Measurements from ENCODE around the gene KRTAP10-4. TPM values are rescaled to one million over a fixed set of nuclear protein-coding genes. Genes with fewer than 3 reads are reported as not detected.

Gene KRTAP10-4
- total and polyA plus RNA-seq, 9 donors, result not detected

- H3K4me3 ChIP-seq, result no peak overlapping the region
- TF ChIP-seq CTCF (IDR thresholded peaks at IDR 0.05) (no peak), EP300 (IDR thresholded peaks at IDR 0.05) (no peak), POLR2A (IDR thresholded peaks at IDR 0.05) (no peak)
- H3K27ac ChIP-seq, result no peak overlapping the region
- intact Hi-C loops (cut with DNase I), result no loop called here
- 76 to 83% (median 81%) methylated on average over 20 of the region's 20 CpGs for WGBS, 3 donors
- no peaks in the 10 kb centered on the region for H3K27me3 ChIP-seq
- H3K4me1 ChIP-seq (ENCODE audit: insufficient read depth), result no peaks in the 10 kb centered on the region
- no peak for DNase-seq
- H3K36me3 ChIP-seq, result no peaks in the 10 kb centered on the region
- no peaks in the 10 kb centered on the region for H3K9me3 ChIP-seq
Observed at GRCh38 chr21:44614161-44614631, 40.7 kb downstream of the KRTAP10-4 start.

- intact Hi-C loops (cut with DNase I), result no loop called here
- H3K4me3 ChIP-seq, result no peak overlapping the region
- WGBS, 3 donors, result 84 to 89% (median 88%) methylated on average over 28 of the region's 28 CpGs
Observed at GRCh38 chr21:44614961-44615391, 41.4 kb downstream of the KRTAP10-4 start.

DNA sequence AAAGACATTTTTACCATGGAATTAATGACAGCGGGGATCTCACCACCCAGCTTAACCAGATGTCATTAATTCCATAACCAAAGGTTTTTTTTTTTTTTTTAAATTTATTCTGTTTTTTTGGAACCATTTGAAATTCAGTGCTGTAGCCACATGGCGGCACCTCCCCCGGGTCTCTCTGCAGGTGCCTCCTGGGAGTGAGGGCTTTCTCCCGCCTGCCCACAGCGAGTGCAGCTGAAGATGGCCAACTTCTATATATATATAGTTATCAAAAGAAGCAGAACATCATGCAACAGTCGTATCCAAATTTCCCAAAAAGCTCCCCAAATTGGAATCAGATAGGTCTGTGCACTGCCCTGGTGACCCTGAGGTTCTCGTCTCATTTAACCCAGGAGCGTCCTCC, 41.9 kb downstream of the KRTAP10-4 start:
- DNase-seq, result no peak
- 62 to 73% (median 69%) methylated on average over 8 of the region's 8 CpGs for WGBS, 3 donors
- Histone ChIP-seq H3K27me3 (no peaks in the 10 kb centered on the region), H3K27ac (no peak overlapping the region), H3K36me3 (no peaks in the 10 kb centered on the region), H3K4me1 (ENCODE audit: insufficient read depth) (no peaks in the 10 kb centered on the region), H3K4me3 (no peak overlapping the region), H3K9me3 (no peaks in the 10 kb centered on the region)
- intact Hi-C loops (cut with DNase I), result no loop called here
- TF ChIP-seq CTCF (IDR thresholded peaks at IDR 0.05), result no peak
- no peak for TF ChIP-seq EP300 (IDR thresholded peaks at IDR 0.05)
- TF ChIP-seq POLR2A (IDR thresholded peaks at IDR 0.05), result no peak

More at GRCh38 chr21:44614961-44615391, 41.4 kb downstream of the KRTAP10-4 start:
- Histone ChIP-seq H3K27me3 (no peaks in the 10 kb centered on the region), H3K27ac (no peak overlapping the region), H3K4me1 (ENCODE audit: insufficient read depth) (no peaks in the 10 kb centered on the region), H3K36me3 (no peaks in the 10 kb centered on the region), H3K9me3 (no peaks in the 10 kb centered on the region)
- no peak for TF ChIP-seq POLR2A (IDR thresholded peaks at IDR 0.05)
- TF ChIP-seq CTCF (IDR thresholded peaks at IDR 0.05), result no peak
- no peak for TF ChIP-seq EP300 (IDR thresholded peaks at IDR 0.05)
- no peak for DNase-seq

DNA sequence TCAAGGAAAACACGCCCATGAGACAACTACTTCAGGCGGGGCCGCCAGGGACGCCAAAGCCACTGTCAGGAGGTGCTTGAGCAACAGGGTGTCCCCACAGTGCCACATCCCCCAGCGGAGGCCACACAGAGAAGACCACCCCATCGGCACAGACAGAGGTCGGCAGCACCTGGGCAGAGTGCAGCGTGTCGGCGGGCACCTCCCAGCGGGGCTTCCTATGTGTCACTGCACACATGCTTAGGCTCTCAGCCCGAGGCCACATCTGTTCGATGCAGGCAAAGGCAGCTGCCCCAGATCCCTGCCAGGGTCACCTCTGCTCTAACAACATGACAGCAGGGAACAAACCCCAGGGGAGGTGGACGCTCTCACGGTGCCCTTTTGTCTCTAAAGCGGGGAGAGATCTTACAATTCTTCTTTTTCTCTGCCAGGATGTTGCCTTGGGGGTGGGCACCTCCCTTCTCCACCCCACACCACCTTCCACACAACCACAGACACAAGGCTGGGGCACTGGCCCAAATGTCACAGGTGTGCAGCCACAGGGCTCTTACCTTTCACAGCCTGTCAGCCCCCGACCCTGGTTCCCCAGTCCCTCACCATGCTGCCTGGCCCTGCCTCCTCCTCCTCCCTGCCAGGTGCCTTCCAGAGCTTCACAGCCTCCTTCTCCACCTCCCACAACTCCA, 42.5 kb downstream of the KRTAP10-4 start:
- Histone ChIP-seq H3K36me3 (no peaks in the 10 kb centered on the region), H3K9me3 (no peaks in the 10 kb centered on the region), H3K27ac (no peak overlapping the region), H3K4me3 (no peak overlapping the region), H3K27me3 (no peaks in the 10 kb centered on the region), H3K4me1 (ENCODE audit: insufficient read depth) (no peaks in the 10 kb centered on the region)
- 72 to 78% (median 75%) methylated on average over 15 to 17 of the region's 17 CpGs for WGBS, 3 donors
- no peak for TF ChIP-seq POLR2A (IDR thresholded peaks at IDR 0.05)
- no peak for TF ChIP-seq EP300 (IDR thresholded peaks at IDR 0.05)
- no peak for TF ChIP-seq CTCF (IDR thresholded peaks at IDR 0.05)
- intact Hi-C loops (cut with DNase I), result no loop called here
- no peak for DNase-seq
